H1 (cell line): ENCODE data around the gene ANP32B.

Experiments used
- CTCF ChIP-seq, 3 experiments: IDR thresholded peaks; 1 replicate in 2 of 3; 2 replicates in 1 of 3; pipeline versions ENCODE4 v1.5.1 to v1.6.1; 2011; ENCODE audit warnings: low read length in 3 of 3, mild to moderate bottlenecking in 3 of 3, inconsistent platforms in 2 of 3, low read depth in 1 of 3, moderate library complexity in 1 of 3; ENCODE audit not compliant: insufficient read depth in 1 of 3; ENCODE audit errors: control extremely low read depth in 1 of 3
- SP1 ChIP-seq: IDR thresholded peaks from 2 replicates; pipeline ENCODE4 v1.6.1; 2011; ENCODE audit warnings: low read depth, low read length
- TCF12 ChIP-seq: IDR thresholded peaks from 2 replicates; pipeline ENCODE4 v1.6.1; 2011; ENCODE audit warnings: low read depth, mild to moderate bottlenecking, low read length

GRCh38 chr9:98064623-98065392 is 81.7 kb downstream of the ANP32B start:
- no peak for TF ChIP-seq CTCF (IDR thresholded peaks at IDR 0.05; ENCODE audit: control extremely low read depth in 1 of 3, insufficient read depth in 1 of 3, low read depth in 1 of 3, low read length in 3 of 3)
- TF ChIP-seq TCF12 = no peak
- no peak for TF ChIP-seq SP1
